ENCODE measurements around the gene DNAH2. TPM values are rescaled to one million over a fixed set of nuclear protein-coding genes. Genes with fewer than 3 reads are reported as not detected.
A peak's percentile ranks its signal among the peaks of the same experiment; 100 is the strongest.

DNAH2 gene
- total RNA-seq, 2 donors from 2014 or later: 0.09 to 4.9 TPM

DNA sequence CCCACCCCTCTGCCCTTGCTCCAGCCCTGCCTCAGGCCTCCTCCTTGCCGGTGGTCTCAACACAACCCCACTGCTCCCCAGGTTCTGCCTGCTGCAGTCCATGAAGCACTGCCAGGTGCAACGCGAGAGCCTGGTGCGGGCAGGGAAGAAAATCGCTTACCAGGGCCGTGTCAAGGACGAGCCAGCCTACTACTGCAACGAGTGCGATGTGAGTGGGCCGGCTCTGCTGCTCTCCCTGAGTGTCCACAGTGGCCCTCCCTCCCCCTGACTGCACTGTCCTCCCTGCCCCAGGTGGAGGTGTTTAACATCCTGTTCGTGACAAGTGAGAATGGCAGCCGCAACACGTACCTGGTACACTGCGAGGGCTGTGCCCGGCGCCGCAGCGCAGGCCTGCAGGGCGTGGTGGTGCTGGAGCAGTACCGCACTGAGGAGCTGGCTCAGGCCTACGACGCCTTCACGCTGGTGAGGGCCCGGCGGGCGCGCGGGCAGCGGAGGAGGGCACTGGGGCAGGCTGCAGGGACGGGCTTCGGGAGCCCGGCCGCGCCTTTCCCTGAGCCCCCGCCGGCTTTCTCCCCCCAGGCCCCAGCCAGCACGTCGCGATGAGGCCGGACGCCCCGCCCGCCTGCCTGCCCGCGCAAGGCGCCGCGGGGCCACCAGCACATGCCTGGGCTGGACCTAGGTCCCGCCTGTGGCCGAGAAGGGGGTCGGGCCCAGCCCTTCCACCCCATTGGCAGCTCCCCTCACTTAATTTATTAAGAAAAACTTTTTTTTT, 135.6 kb downstream of the DNAH2 start:
- intact Hi-C loops (cut with DNase I): loop anchor here (2.0 kb wide), 1 partner anchor 110 kb away; no protein-coding TSS in a partner anchor
- H3K4me3 ChIP-seq: no peak overlapping the region
- no peaks in the 10 kb centered on the region for H3K9me3 ChIP-seq
- H3K27ac ChIP-seq: no peak overlapping the region
- H3K36me3 ChIP-seq: peaks cover 7 to 25% of the 10 kb centered on the region in 2 donors
- TF ChIP-seq, protein P1, sequence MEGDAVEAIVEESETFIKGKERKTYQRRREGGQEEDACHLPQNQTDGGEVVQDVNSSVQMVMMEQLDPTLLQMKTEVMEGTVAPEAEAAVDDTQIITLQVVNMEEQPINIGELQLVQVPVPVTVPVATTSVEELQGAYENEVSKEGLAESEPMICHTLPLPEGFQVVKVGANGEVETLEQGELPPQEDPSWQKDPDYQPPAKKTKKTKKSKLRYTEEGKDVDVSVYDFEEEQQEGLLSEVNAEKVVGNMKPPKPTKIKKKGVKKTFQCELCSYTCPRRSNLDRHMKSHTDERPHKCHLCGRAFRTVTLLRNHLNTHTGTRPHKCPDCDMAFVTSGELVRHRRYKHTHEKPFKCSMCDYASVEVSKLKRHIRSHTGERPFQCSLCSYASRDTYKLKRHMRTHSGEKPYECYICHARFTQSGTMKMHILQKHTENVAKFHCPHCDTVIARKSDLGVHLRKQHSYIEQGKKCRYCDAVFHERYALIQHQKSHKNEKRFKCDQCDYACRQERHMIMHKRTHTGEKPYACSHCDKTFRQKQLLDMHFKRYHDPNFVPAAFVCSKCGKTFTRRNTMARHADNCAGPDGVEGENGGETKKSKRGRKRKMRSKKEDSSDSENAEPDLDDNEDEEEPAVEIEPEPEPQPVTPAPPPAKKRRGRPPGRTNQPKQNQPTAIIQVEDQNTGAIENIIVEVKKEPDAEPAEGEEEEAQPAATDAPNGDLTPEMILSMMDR (IDR thresholded peaks at IDR 0.05): no peak
- no peaks in the 10 kb centered on the region for H3K27me3 ChIP-seq (replicated peaks; ENCODE audit: insufficient read depth)
- 72% methylated on average over 51 of the region's 51 CpGs for WGBS
- DNase-seq (ENCODE audit: low spot score): no peak
- peaks cover 5% of the 10 kb centered on the region for H3K4me1 ChIP-seq (replicated peaks)

DNA sequence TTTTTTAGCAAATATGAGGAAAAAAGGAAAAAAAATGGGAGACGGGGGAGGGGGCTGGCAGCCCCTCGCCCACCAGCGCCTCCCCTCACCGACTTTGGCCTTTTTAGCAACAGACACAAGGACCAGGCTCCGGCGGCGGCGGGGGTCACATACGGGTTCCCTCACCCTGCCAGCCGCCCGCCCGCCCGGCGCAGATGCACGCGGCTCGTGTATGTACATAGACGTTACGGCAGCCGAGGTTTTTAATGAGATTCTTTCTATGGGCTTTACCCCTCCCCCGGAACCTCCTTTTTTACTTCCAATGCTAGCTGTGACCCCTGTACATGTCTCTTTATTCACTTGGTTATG, 136.1 kb downstream of the DNAH2 start:
- TF ChIP-seq, protein P1 (IDR thresholded peaks at IDR 0.05): no peak
- TF ChIP-seq POLR2A (IDR thresholded peaks at IDR 0.05) (no peak), POLR2AphosphoS5 (IDR thresholded peaks at IDR 0.05) (no peak)
- Histone ChIP-seq H3K9me3 (no peaks in the 10 kb centered on the region), H3K27ac (no peak overlapping the region), H3K4me1 (replicated peaks) (peaks cover 9% of the 10 kb centered on the region), H3K4me3 (no peak overlapping the region), H3K36me3 (peaks cover 4 to 19% of the 10 kb centered on the region in 2 donors), H3K27me3 (replicated peaks; ENCODE audit: insufficient read depth) (no peaks in the 10 kb centered on the region)
- WGBS: 81% methylated on average over 21 of the region's 21 CpGs
- no peak for DNase-seq (ENCODE audit: low spot score)
- intact Hi-C loops (cut with DNase I): loop anchor here (2.0 kb wide), 1 partner anchor 111 kb away; no protein-coding TSS in a partner anchor

DNA sequence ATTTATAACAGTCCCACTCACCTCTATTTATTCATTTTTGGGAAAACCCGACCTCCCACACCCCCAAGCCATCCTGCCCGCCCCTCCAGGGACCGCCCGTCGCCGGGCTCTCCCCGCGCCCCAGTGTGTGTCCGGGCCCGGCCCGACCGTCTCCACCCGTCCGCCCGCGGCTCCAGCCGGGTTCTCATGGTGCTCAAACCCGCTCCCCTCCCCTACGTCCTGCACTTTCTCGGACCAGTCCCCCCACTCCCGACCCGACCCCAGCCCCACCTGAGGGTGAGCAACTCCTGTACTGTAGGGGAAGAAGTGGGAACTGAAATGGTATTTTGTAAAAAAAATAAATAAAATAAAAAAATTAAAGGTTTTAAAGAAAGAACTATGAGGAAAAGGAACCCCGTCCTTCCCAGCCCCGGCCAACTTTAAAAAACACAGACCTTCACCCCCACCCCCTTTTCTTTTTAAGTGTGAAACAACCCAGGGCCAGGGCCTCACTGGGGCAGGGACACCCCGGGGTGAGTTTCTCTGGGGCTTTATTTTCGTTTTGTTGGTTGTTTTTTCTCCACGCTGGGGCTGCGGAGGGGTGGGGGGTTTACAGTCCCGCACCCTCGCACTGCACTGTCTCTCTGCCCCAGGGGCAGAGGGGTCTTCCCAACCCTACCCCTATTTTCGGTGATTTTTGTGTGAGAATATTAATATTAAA, 136.7 kb downstream of the DNAH2 start:
- WGBS: 75% methylated on average over 31 of the region's 31 CpGs
- intact Hi-C loops (cut with DNase I): no loop called here
- TF ChIP-seq POLR2A (IDR thresholded peaks at IDR 0.05) (no peak), POLR2AphosphoS5 (IDR thresholded peaks at IDR 0.05) (no peak)
- TF ChIP-seq, protein P1 (IDR thresholded peaks at IDR 0.05): no peak
- peaks cover 0 to 14% of the 10 kb centered on the region in 2 donors for H3K36me3 ChIP-seq
- H3K4me3 ChIP-seq: no peak overlapping the region
- DNase-seq (ENCODE audit: low spot score): no peak
- H3K9me3 ChIP-seq: no peaks in the 10 kb centered on the region
- peak overlapping the region in 1 of 2 donors; percentile 92 for H3K27ac ChIP-seq
- H3K27me3 ChIP-seq (replicated peaks; ENCODE audit: insufficient read depth): no peaks in the 10 kb centered on the region
- H3K4me1 ChIP-seq (replicated peaks): peaks cover 12% of the 10 kb centered on the region

DNA sequence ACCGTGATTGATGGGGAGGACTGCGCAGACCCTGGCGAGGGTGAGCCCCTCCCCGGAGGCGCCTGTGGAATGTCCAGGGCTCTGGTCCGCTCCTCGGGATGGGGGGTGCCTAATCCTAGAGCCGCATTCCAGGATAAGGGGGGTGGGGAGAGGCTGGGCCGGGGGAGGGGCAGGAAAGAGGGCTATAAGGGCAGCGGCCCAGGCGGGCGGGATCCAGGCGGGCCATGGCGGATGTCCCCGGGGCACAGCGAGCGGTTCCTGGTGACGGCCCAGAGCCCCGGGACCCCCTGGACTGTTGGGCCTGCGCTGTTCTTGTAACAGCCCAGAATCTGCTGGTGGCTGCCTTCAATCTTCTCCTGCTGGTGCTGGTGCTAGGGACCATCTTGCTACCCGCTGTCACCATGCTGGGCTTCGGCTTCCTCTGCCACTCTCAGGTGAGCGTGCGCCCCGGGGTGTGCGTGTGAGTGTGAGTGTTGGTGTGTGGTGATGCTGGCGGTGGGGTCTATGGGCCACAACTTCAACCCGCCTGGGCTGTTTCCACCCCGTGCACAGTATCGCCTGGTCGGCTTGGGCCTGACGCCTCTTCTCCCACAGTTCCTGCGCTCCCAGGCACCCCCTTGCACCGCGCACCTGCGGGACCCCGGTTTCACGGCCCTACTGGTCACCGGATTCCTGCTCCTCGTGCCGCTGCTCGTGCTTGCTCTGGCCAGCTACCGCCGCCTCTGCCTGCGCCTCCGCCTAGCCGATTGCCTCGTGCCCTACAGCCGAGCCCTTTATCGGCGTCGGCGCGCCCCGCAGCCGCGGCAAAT, 137.5 kb downstream of the DNAH2 start, which contains the start of gene TMEM88:
TSS of gene TMEM88 (plus strand) at position 216 of the 809 bp plus-strand sequence. CDS start at position 225, 9 bp downstream.
- no peak for DNase-seq (ENCODE audit: low spot score)
- H3K36me3 ChIP-seq: peaks cover 0 to 10% of the 10 kb centered on the region in 2 donors
- peak within 1 kb of the TSS in 1 of 2 donors; percentile 54 for H3K4me3 ChIP-seq
- H3K9me3 ChIP-seq: no peaks in the 10 kb centered on the region
- WGBS: 74% methylated on average over 57 of the region's 57 CpGs
- intact Hi-C loops (cut with DNase I): no loop called here
- H3K27me3 ChIP-seq (replicated peaks; ENCODE audit: insufficient read depth): no peaks in the 10 kb centered on the region
- no peak for TF ChIP-seq POLR2A (IDR thresholded peaks at IDR 0.05)
- TF ChIP-seq, protein P1 (IDR thresholded peaks at IDR 0.05): no peak
- TF ChIP-seq POLR2AphosphoS5 (IDR thresholded peaks at IDR 0.05): no peak
- H3K4me1 ChIP-seq (replicated peaks): peaks cover 12% of the 10 kb centered on the region
- peak within 1 kb of the TSS; percentile 80 to 92 for H3K27ac ChIP-seq

All from prostate gland (tissue), 2 donors.